ENCODE measurements around the gene TUBA3D. TPM values are rescaled to one million over a fixed set of nuclear protein-coding genes. Genes with fewer than 3 reads are reported as not detected.
"Not testable (repeated sequence)": the region's sequence is repeated elsewhere in the genome, so short reads cannot be mapped to it uniquely, and the experiment has no call there.

TUBA3D gene
- not detected for total RNA-seq (ENCODE audit: unreplicated experiment)
- long read RNA-seq, result 0 reads

- Mint-ChIP-seq H3K9me3 (ENCODE audit: unreplicated experiment) (peaks cover 2% of the 10 kb centered on the region), H3K27ac (ENCODE audit: unreplicated experiment) (no peak within 1 kb of the TSS), H3K27me3 (ENCODE audit: unreplicated experiment) (no peaks in the 10 kb centered on the region), H3K36me3 (ENCODE audit: unreplicated experiment) (no peaks in the 10 kb centered on the region), H3K4me3 (ENCODE audit: unreplicated experiment) (no peak within 1 kb of the TSS), H3K4me1 (ENCODE audit: low read depth, unreplicated experiment) (no peaks in the 10 kb centered on the region)
- TF ChIP-seq, protein P1, sequence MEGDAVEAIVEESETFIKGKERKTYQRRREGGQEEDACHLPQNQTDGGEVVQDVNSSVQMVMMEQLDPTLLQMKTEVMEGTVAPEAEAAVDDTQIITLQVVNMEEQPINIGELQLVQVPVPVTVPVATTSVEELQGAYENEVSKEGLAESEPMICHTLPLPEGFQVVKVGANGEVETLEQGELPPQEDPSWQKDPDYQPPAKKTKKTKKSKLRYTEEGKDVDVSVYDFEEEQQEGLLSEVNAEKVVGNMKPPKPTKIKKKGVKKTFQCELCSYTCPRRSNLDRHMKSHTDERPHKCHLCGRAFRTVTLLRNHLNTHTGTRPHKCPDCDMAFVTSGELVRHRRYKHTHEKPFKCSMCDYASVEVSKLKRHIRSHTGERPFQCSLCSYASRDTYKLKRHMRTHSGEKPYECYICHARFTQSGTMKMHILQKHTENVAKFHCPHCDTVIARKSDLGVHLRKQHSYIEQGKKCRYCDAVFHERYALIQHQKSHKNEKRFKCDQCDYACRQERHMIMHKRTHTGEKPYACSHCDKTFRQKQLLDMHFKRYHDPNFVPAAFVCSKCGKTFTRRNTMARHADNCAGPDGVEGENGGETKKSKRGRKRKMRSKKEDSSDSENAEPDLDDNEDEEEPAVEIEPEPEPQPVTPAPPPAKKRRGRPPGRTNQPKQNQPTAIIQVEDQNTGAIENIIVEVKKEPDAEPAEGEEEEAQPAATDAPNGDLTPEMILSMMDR (IDR thresholded peaks at IDR 0.05; ENCODE audit: partially characterized antibody, unreplicated experiment), result no peak
- DNase-seq, result no peak
Observed at GRCh38 chr2:131475831-131476230, at the start of gene TUBA3D. Gene TUBA3D, plus strand, starts transcription at chr2:131476119. Its CDS starts 81 bp downstream, at chr2:131476200.

GRCh38 chr2:131426727-131427126, 49.2 kb upstream of the TUBA3D start:
- no peak overlapping the region for H3K4me3 Mint-ChIP-seq (ENCODE audit: unreplicated experiment)
- H3K4me1 Mint-ChIP-seq (ENCODE audit: low read depth, unreplicated experiment), result no peaks in the 10 kb centered on the region
- TF ChIP-seq, protein P1 (IDR thresholded peaks at IDR 0.05; ENCODE audit: partially characterized antibody, unreplicated experiment), result no peak

DNA sequence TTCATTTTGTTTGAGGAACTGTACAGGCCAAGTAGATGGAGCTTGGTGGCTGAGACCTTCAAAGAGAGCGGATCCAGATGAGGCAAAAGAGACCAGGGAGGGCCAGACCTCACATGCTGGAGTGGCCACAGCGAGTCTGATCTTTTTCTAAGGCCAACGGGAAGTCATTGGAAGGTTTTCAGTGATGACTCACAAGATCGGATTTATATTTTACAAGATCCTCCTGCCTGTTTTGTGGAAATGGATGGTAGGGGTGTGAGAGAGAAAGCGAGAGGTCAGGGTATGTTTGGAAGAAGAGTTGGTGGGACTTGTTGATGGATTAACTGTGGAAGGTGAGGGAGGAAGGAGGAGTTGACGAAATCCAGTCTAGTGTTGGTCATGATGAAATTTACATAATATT, 44.6 kb upstream of the TUBA3D start:
- Mint-ChIP-seq H3K27ac (ENCODE audit: unreplicated experiment) (no peak overlapping the region), H3K36me3 (ENCODE audit: unreplicated experiment) (no peaks in the 10 kb centered on the region), H3K4me1 (ENCODE audit: low read depth, unreplicated experiment) (no peaks in the 10 kb centered on the region), H3K9me3 (ENCODE audit: unreplicated experiment) (peaks cover 1% of the 10 kb centered on the region), H3K27me3 (ENCODE audit: unreplicated experiment) (no peaks in the 10 kb centered on the region), H3K4me3 (ENCODE audit: unreplicated experiment) (no peak overlapping the region)
- TF ChIP-seq, protein P1 (IDR thresholded peaks at IDR 0.05; ENCODE audit: partially characterized antibody, unreplicated experiment), result no peak
- no peak for DNase-seq

More at GRCh38 chr2:131426727-131427126, 49.2 kb upstream of the TUBA3D start:
- Mint-ChIP-seq H3K36me3 (ENCODE audit: unreplicated experiment) (peaks cover 10% of the 10 kb centered on the region), H3K9me3 (ENCODE audit: unreplicated experiment) (peaks cover 2% of the 10 kb centered on the region), H3K27me3 (ENCODE audit: unreplicated experiment) (peaks cover 7% of the 10 kb centered on the region), H3K27ac (ENCODE audit: unreplicated experiment) (no peak overlapping the region)
- DNase-seq, result no peak

DNA sequence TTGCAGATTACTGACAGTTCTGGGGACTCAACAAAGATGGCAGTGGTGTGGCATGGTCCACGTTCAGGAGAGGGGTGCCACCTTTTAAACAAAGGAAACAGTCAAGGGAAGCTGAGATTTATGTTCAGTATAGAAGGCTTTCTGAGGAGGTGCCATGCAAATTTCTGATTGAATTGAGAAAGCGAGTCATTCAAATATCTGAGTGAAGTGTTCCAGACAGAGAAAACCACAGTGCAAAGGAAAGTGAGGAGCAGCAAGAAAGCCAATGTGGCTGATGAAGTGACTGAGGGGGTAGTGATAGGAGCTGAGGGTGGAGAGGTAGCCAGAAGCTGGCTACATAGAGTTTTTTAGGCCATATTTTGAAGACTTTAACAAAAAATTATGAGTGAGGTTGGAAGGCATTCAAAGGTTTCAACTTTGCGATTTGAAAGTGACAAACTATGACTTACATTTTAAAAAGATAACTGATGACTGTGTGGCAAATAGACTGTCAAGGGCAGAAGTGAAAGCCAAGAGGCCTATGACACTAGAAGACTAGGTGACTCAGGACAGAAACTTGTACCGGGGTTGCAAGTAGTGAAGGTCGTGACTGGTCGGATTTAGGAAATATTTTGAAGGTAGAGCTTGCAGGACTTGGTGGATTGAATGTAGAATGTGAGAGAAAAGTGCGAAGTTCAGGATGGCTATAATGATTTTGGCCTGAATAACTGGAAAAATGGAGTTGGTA, 35.0 kb upstream of the TUBA3D start:
- H3K27ac Mint-ChIP-seq (ENCODE audit: unreplicated experiment); DNase-seq; H3K27me3 Mint-ChIP-seq (ENCODE audit: unreplicated experiment): not testable (repeated sequence)

DNA sequence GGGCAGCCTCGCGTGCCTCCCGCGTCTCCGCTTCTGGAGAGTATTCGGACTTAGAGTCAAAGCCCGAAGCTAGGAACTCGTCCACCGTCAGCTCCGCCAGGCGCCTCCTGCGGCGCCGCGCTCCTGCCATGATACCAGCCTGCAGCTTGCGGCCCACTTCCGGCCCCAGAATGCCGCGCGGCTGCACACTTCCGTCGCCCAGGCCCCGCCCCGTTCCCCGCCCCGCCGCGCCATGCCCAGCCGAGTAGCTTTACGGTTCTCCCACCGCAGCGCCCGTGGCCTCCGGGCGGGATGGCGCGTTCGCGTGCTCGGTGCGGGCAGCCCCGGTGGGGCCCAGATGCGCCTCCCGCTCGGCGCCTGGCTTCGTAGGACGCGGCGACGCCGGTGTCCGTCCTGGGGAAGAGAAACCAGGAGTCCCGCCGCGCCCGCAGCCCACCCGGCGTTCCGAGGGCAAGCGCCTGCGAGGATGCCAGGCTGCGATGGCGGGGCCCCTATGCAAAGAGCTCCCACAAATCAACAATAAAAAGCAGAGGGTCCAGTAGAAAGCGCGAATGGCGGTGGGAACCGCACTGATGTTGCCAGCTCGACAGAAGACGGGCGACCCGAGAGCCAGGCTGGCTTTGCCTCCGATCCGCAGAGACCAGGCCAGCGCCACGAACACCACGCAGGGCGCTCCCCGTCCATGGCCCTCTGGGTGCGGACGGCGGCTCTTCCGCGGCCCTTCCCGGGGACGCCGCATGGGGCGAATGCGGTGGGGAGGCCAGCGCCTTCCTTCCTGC, 31.0 kb upstream of the TUBA3D start:
- not testable (repeated sequence) for H3K4me3 Mint-ChIP-seq (ENCODE audit: unreplicated experiment); H3K27ac Mint-ChIP-seq (ENCODE audit: unreplicated experiment); H3K9me3 Mint-ChIP-seq (ENCODE audit: unreplicated experiment); H3K27me3 Mint-ChIP-seq (ENCODE audit: unreplicated experiment); DNase-seq; H3K36me3 Mint-ChIP-seq (ENCODE audit: unreplicated experiment); H3K4me1 Mint-ChIP-seq (ENCODE audit: low read depth, unreplicated experiment)

More for the DNA sequence above, 35.0 kb upstream of the TUBA3D start:
- not testable (repeated sequence) for H3K36me3 Mint-ChIP-seq (ENCODE audit: unreplicated experiment); H3K4me1 Mint-ChIP-seq (ENCODE audit: low read depth, unreplicated experiment); H3K9me3 Mint-ChIP-seq (ENCODE audit: unreplicated experiment); H3K4me3 Mint-ChIP-seq (ENCODE audit: unreplicated experiment)

DNA sequence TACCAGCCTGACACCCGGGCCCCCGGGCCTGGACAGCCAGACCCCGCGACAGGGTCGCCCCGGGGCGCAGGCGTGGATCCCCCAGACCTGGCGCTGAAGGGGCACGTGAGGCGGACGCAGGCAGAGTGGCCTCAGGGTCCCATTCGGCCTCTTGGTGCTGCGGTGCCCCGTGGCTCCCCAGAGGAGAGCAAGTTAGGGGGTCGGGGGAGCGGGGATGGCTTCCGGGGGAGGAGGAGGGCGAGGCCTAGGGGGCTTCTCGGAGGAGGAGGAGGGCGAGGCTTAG, 30.5 kb upstream of the TUBA3D start:
- not testable (repeated sequence) for H3K9me3 Mint-ChIP-seq (ENCODE audit: unreplicated experiment); H3K27ac Mint-ChIP-seq (ENCODE audit: unreplicated experiment)

More for the DNA sequence above, 30.5 kb upstream of the TUBA3D start:
- H3K27me3 Mint-ChIP-seq (ENCODE audit: unreplicated experiment); H3K4me3 Mint-ChIP-seq (ENCODE audit: unreplicated experiment); H3K4me1 Mint-ChIP-seq (ENCODE audit: low read depth, unreplicated experiment); DNase-seq; H3K36me3 Mint-ChIP-seq (ENCODE audit: unreplicated experiment): not testable (repeated sequence)
